Heart left ventricle (tissue), 13 donors: ENCODE measurements around the gene GHR.

Experiments
- CTCF ChIP-seq, 12 donors: fragments of 200-600 bp; sonication (generic) in 4 of 12; IDR thresholded peaks; one replicate each; pipeline versions ENCODE4 v1.5.0 to v1.8.0; 2018 to 2022; ENCODE audit warnings: antibody characterized with exemption in 12 of 12, mild to moderate bottlenecking in 5 of 12
- POLR2A ChIP-seq, 2 donors: fragments of 450-650 bp; IDR thresholded peaks; one replicate each; pipeline ENCODE4 v1.6.1; 2017; ENCODE audit warnings: antibody characterized with exemption in 2 of 2, mild to moderate bottlenecking in 2 of 2, moderate library complexity in 2 of 2
- donor health status: ischemic (EF 13 %, LVEDD 7.1; RV severe dilation, severe dysfunction).
- donor health status: DM: no; HTN: yes; CAD: no.
- donor health status: DM: no; HTN: no; CAD: no.
- donor health status: ischemic (EF 25% LVEDD 6.9; RV normal size, moderate dysfunction).
- donor health status: ischemic (EF 25% LVEDD 5.7; RV mildly dilated, moderate dysfunction).
- donor health status: ischemic (EF 35%, LVEDD 5.7; RV mildly dilated, moderate dysfunction).
- donor health status: nonischemic (EF 11% LVEDD 7.7; RV severe dilation, severe dysfunction).
- donor health status: DM: yes; HTN: yes; CAD: no.
- donor health status: PGD.
- donor health status: ischemic (EF 29% LVEDD 5.4; RV normal size, mild dysfunction).
- donor health status: nonischemic (EF 23%, LVEDD 6.1; RV moderate dilation, normal function).

- no peak for TF ChIP-seq CTCF (IDR thresholded peaks at IDR 0.05)
- no peak for TF ChIP-seq POLR2A (IDR thresholded peaks at IDR 0.05)
Observed at GRCh38 chr5:42462083-42462482, 38.8 kb downstream of the GHR start.
